Fibroblast of lung (primary cell): Measurements from ENCODE around the gene APOA1.

Experiments used
- CTCF ChIP-seq, 2 donors: IDR thresholded peaks in 1 of 2; conservative IDR thresholded peaks in 1 of 2; 1 replicate in 1 of 2; 2 replicates in 1 of 2; pipeline ENCODE4 v1.5.1; 2011 to 2012; ENCODE audit warnings: low read length in 2 of 2, control low read depth in 1 of 2, inconsistent platforms in 1 of 2, low read depth in 1 of 2, mild to moderate bottlenecking in 1 of 2
- EZH2 ChIP-seq: IDR thresholded peaks from 2 replicates; pipeline ENCODE4 v1.5.1; 2012; ENCODE audit warnings: low read length, control low read depth, mild to moderate bottlenecking; ENCODE audit errors: missing control alignments

- TF ChIP-seq CTCF (conservative IDR thresholded peaks at IDR 0.05 in 1 of 2, IDR thresholded peaks at IDR 0.05 in 1 of 2; ENCODE audit: low read depth in 1 of 2, low read length in 2 of 2) = no peak
- TF ChIP-seq EZH2 = no peak
Measured at GRCh38 chr11:116857936-116858335, 20.5 kb upstream of the APOA1 start.
